ENCODE measurements around the gene PACSIN1. TPM values are rescaled to one million over a fixed set of nuclear protein-coding genes. Genes with fewer than 3 reads are reported as not detected.

PACSIN1 gene
- total RNA-seq, 1 donor from 2014 or later: not detected

DNA sequence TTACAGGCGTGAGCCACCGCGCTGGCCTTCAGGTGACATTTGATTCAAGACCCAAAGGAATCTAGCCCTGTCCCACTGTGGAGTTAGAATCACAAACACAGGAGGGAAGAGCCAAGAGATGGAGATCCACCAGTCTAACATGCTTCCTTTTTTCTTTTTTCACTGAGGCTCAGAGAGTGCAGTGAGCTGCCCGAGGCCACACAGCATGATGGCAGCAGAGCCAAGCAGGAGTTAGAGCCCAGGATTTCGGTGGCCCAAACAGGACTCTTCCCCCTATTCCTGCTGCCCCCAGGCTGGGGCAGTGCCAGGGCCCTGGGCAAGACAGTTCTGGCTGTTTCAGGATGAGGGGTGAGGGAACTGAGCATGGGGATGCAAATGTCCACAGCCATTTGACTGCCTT is 98.3 kb downstream of the PACSIN1 start:
- Mint-ChIP-seq H3K9me3 (ENCODE audit: unreplicated experiment) (no peaks in the 10 kb centered on the region), H3K27ac (ENCODE audit: unreplicated experiment) (no peak overlapping the region), H3K4me1 (ENCODE audit: unreplicated experiment) (no peaks in the 10 kb centered on the region), H3K36me3 (ENCODE audit: unreplicated experiment) (no peaks in the 10 kb centered on the region), H3K27me3 (ENCODE audit: unreplicated experiment) (no peaks in the 10 kb centered on the region), H3K4me3 (ENCODE audit: unreplicated experiment) (no peak overlapping the region)
- DNase-seq (ENCODE audit: extremely low spot score, unreplicated experiment): no peak
- TF ChIP-seq, protein P1, sequence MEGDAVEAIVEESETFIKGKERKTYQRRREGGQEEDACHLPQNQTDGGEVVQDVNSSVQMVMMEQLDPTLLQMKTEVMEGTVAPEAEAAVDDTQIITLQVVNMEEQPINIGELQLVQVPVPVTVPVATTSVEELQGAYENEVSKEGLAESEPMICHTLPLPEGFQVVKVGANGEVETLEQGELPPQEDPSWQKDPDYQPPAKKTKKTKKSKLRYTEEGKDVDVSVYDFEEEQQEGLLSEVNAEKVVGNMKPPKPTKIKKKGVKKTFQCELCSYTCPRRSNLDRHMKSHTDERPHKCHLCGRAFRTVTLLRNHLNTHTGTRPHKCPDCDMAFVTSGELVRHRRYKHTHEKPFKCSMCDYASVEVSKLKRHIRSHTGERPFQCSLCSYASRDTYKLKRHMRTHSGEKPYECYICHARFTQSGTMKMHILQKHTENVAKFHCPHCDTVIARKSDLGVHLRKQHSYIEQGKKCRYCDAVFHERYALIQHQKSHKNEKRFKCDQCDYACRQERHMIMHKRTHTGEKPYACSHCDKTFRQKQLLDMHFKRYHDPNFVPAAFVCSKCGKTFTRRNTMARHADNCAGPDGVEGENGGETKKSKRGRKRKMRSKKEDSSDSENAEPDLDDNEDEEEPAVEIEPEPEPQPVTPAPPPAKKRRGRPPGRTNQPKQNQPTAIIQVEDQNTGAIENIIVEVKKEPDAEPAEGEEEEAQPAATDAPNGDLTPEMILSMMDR (IDR thresholded peaks at IDR 0.05): no peak

DNA sequence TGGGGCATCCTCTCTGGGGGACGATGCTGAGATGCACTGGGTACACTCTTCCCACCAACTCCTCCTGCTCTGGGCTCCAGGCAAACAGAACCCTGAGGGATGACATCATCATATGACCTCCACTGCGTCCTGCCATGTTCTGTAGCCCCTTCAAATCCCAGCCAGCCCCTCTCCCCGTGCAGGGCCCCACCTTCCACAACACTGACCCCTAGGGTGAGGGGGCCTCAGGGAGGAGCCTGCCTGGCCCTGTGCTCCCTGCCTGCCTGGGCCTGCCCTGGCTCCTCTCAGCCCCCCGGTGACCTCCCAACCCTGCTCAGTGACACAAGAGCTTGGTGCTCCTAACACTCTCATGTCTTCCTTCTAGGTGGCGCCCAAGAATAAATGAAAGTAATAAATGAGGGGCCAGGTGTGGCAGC is 99.9 kb downstream of the PACSIN1 start:
- Mint-ChIP-seq H3K4me3 (ENCODE audit: unreplicated experiment) (no peak overlapping the region), H3K9me3 (ENCODE audit: unreplicated experiment) (no peaks in the 10 kb centered on the region), H3K36me3 (ENCODE audit: unreplicated experiment) (no peaks in the 10 kb centered on the region), H3K4me1 (ENCODE audit: unreplicated experiment) (no peaks in the 10 kb centered on the region), H3K27me3 (ENCODE audit: unreplicated experiment) (no peaks in the 10 kb centered on the region), H3K27ac (ENCODE audit: unreplicated experiment) (no peak overlapping the region)
- TF ChIP-seq, protein P1 (IDR thresholded peaks at IDR 0.05): no peak
- DNase-seq (ENCODE audit: extremely low spot score, unreplicated experiment): no peak

DNA sequence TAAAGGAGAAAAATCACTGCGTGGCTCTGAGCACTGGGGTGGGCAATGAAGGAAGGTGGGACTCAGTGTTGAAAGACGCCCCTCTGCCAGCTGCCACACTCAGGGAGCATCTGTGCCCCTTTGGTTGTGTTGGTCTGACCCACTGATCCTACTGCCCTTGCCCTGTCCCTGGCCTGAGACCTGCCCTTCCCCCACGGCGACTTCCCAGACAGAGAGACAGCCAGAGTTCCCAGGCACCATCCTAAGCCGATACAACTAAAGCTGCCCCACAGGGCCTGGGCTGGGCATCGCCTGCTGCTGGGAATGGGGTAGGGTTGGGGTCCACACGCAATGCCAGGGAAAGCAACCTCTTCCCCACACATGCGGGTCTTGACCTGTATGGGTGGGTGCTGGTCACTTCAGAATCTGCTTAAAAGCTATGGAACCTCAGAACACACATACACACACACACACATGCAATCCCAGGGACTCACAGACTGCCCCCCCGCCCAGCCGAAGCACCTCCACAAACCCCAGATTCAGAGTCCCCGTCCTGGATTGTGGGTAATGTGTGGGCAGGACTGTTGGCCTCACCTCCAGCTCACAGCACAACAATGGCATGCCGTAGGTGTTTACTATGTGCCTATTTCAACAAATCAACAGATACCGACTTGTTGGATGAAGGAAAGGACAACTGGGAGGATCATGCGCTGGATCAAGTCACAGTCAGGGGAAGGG is 101.1 kb downstream of the PACSIN1 start:
- TF ChIP-seq, protein P1 (IDR thresholded peaks at IDR 0.05): no peak
- H3K9me3 Mint-ChIP-seq (ENCODE audit: unreplicated experiment): no peaks in the 10 kb centered on the region
- no peak overlapping the region for H3K27ac Mint-ChIP-seq (ENCODE audit: unreplicated experiment)
- no peaks in the 10 kb centered on the region for H3K27me3 Mint-ChIP-seq (ENCODE audit: unreplicated experiment)
- H3K4me3 Mint-ChIP-seq (ENCODE audit: unreplicated experiment): no peak overlapping the region
- no peak for DNase-seq (ENCODE audit: extremely low spot score, unreplicated experiment)
- no peaks in the 10 kb centered on the region for H3K4me1 Mint-ChIP-seq (ENCODE audit: unreplicated experiment)
- H3K36me3 Mint-ChIP-seq (ENCODE audit: unreplicated experiment): no peaks in the 10 kb centered on the region

DNA sequence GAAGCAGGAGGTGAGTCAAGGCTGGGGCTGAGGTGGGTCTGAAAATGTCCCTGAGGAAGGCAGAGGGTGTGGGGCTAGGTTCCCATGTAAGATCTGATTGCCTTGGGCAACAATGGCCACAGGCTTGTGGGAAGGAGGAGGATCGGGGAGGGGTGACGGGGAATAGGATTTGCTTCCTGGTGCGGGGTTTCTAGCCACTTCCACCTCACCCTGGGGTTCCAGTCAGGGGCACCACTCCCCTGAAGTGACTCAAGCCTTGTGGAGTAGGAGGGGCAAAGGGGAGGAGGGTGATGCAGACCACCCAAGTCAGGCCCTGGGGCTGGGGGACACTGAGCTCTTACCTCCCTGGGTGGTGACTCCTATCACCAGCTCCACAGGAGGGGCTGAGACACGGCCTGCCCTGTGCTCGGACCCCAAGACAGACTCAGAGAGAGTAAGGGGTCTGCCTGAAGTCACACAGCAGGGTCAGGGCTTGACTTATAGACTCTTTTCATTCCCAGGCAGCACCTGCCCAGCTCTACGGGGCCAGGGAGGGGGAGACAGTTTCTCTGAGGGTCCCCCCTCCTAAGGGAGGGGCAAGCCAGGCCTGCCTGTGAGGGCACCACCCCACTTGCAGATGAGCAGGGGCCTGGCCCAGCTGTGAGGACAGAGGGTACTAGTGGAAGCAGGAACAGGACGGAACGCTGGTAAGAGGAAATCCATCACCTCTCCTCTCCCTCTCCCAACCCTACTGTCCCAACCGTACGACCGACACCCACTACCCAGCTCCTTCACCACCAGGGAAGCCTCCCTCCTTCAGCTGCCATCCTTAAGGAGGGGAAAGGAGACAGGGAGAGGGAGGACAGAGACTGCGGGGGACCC is 102.7 kb downstream of the PACSIN1 start:
- Mint-ChIP-seq H3K27me3 (ENCODE audit: unreplicated experiment) (no peaks in the 10 kb centered on the region), H3K36me3 (ENCODE audit: unreplicated experiment) (no peaks in the 10 kb centered on the region), H3K4me1 (ENCODE audit: unreplicated experiment) (no peaks in the 10 kb centered on the region), H3K4me3 (ENCODE audit: unreplicated experiment) (no peak overlapping the region), H3K27ac (ENCODE audit: unreplicated experiment) (no peak overlapping the region), H3K9me3 (ENCODE audit: unreplicated experiment) (no peaks in the 10 kb centered on the region)
- TF ChIP-seq, protein P1 (IDR thresholded peaks at IDR 0.05): no peak
- no peak for DNase-seq (ENCODE audit: extremely low spot score, unreplicated experiment)

DNA sequence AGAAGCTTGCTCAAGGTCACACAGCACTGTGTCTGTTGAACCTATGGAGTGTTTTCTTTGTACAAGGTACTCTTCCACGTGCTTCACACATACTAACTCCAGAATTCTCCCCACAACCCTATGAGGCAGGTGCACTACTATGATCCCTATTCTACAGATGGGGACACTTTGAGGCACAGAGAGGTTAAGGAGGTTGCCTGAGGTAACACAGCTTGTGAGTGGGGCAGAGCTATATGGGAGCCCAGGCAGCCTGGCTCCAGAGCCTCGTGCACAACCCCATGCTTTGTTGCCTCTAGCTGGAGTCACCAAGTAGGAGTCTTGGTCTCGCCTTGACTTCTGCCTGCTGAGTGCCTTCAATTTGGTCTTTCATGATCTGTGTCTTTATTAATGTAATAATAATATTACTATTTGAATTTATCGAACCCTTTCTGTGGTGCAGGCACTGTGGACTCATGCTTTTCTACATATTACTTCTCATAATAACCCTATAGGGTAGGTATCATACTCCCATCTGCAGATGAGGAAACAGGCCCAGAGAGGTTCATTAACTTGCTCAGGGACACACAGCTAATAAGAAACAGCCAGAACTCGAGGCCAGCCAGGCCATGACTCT is 103.6 kb downstream of the PACSIN1 start:
- no peak for DNase-seq (ENCODE audit: extremely low spot score, unreplicated experiment)
- H3K4me3 Mint-ChIP-seq (ENCODE audit: unreplicated experiment): no peak overlapping the region
- no peaks in the 10 kb centered on the region for H3K36me3 Mint-ChIP-seq (ENCODE audit: unreplicated experiment)
- no peaks in the 10 kb centered on the region for H3K4me1 Mint-ChIP-seq (ENCODE audit: unreplicated experiment)
- TF ChIP-seq, protein P1 (IDR thresholded peaks at IDR 0.05): no peak
- no peaks in the 10 kb centered on the region for H3K27me3 Mint-ChIP-seq (ENCODE audit: unreplicated experiment)
- H3K27ac Mint-ChIP-seq (ENCODE audit: unreplicated experiment): no peak overlapping the region
- no peaks in the 10 kb centered on the region for H3K9me3 Mint-ChIP-seq (ENCODE audit: unreplicated experiment)
